HG03442 (cell line): ENCODE results near the gene SMIM5.

Source experiments
- ATAC-seq: cut with Tn5 transposase; IDR thresholded peaks from one replicate; pipeline ENCODE4 v1.9.1; 2021; ENCODE audit warnings: mild to moderate bottlenecking, moderate library complexity; ENCODE audit not compliant: unreplicated experiment

Gene SMIM5

GRCh38 chr17:75664099-75664549, 30.9 kb downstream of the SMIM5 start:
- peak; percentile 53 for ATAC-seq

GRCh38 chr17:75665981-75666380, 32.7 kb downstream of the SMIM5 start:
- ATAC-seq, result no peak

DNA sequence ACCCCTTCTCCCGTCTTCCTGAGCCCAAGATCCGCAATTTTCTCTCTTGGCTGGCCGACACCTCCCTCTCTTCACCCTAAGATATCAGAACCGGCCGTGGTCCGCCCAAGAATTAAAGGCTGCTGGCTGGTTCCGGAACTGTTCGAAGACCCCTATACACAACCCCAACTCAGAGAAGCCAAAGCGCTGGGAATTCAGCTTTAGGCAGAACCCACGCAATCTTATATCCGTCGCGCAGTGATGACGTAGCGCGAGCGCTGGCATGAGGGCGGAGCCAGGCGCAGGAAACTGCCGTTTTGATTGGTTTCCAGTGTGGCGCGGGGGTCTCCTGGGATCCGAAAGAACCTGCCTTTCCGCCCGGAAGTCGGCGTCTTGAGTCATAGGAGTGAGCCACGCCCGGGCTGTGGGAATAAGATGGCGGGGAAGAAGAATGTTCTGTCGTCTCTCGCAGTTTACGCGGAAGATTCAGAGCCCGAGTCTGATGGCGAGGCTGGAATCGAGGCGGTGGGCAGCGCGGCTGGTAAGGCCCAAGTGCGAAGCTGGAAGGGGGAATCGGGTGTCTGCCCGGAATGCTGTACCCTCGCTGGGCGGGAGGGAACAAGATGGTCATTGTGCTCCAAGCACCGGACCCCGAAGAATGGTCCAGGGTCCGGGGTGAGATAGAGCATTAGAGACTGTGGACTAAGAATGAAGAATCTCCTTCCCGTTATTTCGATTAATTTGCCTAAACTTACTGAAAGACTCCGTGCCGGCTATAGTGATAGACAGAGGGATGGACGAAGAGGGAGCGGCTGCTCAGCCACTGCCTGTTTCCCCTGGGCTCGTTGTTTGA, 33.9 kb downstream of the SMIM5 start, which contains the start of the genes RECQL5 and SAP30BP:
Gene RECQL5, minus strand, starts transcription at position 196 of the 832 bp plus-strand sequence. CDS start 597 bp downstream, outside the sequence.
Gene SAP30BP, plus strand, starts transcription at position 380 of the 832 bp plus-strand sequence. Its CDS starts 35 bp downstream, at position 415.
- peak; percentile 79 for ATAC-seq

GRCh38 chr17:75667825-75668224, 34.6 kb downstream of the SMIM5 start:
- no peak for ATAC-seq

DNA sequence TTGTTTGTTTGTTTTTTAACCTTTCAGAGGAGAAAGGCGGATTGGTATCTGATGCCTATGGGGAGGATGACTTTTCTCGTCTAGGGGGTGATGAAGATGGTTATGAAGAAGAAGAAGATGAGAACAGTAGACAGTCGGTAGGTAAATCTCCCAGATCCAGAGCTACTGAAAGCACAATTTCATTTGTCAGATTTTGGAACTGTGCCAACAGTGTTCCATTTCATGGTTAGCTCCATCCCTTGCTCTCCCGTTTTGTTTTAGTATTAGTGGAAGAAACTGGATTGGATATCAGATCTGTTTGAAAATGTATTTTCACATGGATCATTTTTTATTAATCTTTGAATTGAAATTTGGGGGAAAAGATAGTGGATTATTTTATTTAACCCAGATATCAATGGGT, 35.3 kb downstream of the SMIM5 start:
- no peak for ATAC-seq

GRCh38 chr17:75670868-75671267, 37.6 kb downstream of the SMIM5 start:
- ATAC-seq, result no peak

GRCh38 chr17:75672011-75672410, 38.8 kb downstream of the SMIM5 start:
- ATAC-seq, result no peak

DNA sequence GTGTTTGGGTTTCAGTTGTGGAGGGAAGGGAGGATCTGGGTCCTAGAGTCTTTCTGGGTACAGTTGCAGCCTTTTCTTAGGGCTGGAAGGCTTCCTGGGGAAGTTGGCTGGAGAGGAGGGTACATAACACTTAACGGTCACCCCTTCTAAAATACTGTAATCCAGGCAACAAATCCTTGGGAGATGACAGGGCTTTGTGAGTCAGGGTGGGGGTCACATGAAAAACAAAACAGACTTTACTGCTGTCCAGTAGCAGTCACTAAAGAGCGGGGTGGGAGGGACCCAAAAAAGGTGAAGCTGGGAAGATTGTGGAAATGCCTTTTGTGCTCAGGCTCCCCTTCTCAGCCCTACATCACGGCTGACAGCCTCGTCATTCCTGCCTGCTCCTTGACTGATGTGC, 40.3 kb downstream of the SMIM5 start:
- no peak for ATAC-seq

- no peak for ATAC-seq
Measured at GRCh38 chr17:75676461-75676860, 43.2 kb downstream of the SMIM5 start.

GRCh38 chr17:75679706-75680211, 46.5 kb downstream of the SMIM5 start:
- ATAC-seq, result no peak

DNA sequence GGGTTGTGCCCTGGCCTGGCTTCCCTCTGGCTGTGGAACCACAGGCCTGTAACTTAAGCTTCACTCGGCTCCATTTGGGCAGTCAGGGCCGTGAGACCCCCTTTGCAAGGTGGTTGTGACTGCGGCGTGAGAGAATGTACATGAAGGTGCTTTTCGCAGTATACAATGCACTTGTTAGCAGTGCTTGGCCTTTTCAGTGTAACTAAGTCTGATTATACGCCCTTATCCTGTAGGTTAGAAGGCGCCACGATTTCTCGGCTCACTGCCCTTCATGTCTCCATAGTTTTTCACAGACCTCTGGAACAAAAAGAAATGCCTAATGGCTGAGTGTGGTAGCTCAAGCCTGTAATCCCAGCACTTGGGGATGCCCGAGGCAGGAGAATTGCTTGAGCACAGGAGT, 47.2 kb downstream of the SMIM5 start:
- no peak for ATAC-seq

DNA sequence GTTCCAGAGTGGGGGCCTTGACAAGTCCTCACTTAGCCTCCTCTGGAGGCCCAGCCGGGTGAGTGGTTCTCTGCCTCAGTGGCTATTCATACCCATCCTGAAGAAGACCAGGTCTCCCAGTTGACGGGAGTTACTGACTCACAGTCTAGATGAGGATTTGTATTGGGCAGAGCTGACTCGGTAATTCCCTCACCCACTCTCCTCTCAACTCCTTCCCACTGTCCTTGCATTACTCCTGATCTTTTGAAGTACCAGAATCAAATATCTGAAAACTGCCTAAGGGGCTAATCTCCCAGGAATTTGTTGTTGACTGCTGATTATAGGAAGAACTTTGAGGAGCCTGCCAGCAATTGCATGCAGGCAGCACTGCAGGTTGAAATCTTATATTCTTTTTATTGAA, 48.1 kb downstream of the SMIM5 start:
- no peak for ATAC-seq

- no peak for ATAC-seq
Measured at GRCh38 chr17:75683583-75683982, 50.3 kb downstream of the SMIM5 start.

GRCh38 chr17:75684249-75684648, 51.0 kb downstream of the SMIM5 start:
- no peak for ATAC-seq

- ATAC-seq, result no peak
Measured at GRCh38 chr17:75684924-75685323, 51.7 kb downstream of the SMIM5 start.

DNA sequence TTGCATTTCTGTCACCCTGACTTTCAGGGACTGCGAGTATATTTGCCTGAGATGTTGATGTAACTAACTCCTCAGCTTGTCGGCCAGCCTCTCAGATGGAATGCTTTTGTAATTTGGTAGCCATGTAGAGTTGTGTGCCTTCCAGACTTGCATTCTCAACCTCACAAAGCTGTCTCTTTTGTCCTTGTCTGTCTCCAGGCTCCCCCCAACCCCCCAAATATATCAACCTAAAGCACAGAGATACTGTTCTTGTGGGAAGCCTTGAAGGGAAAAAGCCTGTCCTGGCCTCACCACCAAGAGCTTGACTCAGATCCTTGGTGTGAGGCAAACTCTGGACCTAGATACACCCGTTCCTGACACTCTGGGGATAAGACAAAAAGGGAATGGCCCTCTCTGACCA, 52.3 kb downstream of the SMIM5 start:
- no peak for ATAC-seq

DNA sequence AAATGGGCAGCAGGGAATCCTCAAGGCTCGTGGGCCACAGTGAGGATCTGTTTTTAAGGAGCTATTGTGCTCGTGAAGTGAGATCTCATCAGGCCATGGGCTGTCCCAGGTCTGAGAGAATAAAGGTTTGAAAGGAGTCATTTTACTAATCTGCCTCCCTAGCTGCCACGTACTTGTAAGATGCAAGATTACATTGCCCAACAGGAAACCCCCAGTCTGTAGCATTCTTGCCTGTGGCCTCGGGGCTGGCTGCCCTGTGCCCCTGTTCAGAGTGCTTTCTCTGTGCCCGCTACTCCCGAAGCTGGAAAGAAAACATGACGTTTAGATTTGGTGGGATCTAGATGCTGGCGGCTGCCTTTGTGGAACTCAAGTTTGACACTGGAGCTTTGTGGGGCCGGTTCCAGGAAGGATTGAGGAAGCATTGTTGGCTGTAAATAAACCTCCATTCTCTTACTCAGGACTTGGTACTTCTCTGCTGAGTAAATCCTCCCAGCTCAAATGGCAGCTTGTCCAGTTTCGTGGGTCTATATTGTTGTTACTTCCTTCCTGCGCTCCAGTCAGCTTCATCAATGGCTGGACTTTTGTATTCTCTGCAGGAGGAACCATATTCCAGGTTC, 55.1 kb downstream of the SMIM5 start:
- no peak for ATAC-seq

GRCh38 chr17:75689441-75689873, 56.2 kb downstream of the SMIM5 start:
- ATAC-seq, result no peak
